Activated CD8-positive, alpha-beta T cell treated with anti-CD3 and anti-CD28 coated beads, Interleukin-2, amount 10 ng/mL, durations not matched to agents 7 days and 5 days (primary cell): ENCODE results near the gene CMTM6. TPM values are rescaled to one million over a fixed set of nuclear protein-coding genes. Genes with fewer than 3 reads are reported as not detected.
"Not testable (repeated sequence)": the region's sequence is repeated elsewhere in the genome, so short reads cannot be mapped to it uniquely, and the experiment has no call there.

ENCODE experiments used
- ATAC-seq: fragments of 150-1000 bp; cut with Tn5 transposase; one replicate; pipeline ENCODE4 v1.10.0; 2021; ENCODE audit warnings: moderate library complexity
- CTCF ChIA-PET: fragments of 350-600 bp; sonication (Branson Sonifier 250); formaldehyde crosslinking; loops from one replicate; lab custom pipeline; 2021; ENCODE audit warnings: antibody characterized with exemption; lab: Charles Lee
- POLR2A ChIA-PET: fragments of 350-600 bp; sonication (Branson Sonifier 250); formaldehyde crosslinking; loops from one replicate; lab custom pipeline; 2021; ENCODE audit warnings: antibody characterized with exemption; lab: Charles Lee
- DNase-seq: peaks from one replicate; pipeline ENCODE4 v3.0.0-alpha.2; 2020
- H3K27ac Mint-ChIP-seq: one replicate; pipeline ENCODE4 v1.8.0; 2021; ENCODE audit warnings: mild to moderate bottlenecking, mixed read lengths
- H3K27me3 Mint-ChIP-seq: one replicate; pipeline ENCODE4 v1.8.0; 2021; ENCODE audit warnings: low read depth, mixed read lengths
- H3K36me3 Mint-ChIP-seq: one replicate; pipeline ENCODE4 v1.8.0; 2021; ENCODE audit warnings: low read depth, mixed read lengths
- H3K4me1 Mint-ChIP-seq: one replicate; pipeline ENCODE4 v1.8.0; 2021; ENCODE audit warnings: low read depth, mixed read lengths
- H3K4me3 Mint-ChIP-seq: one replicate; pipeline ENCODE4 v1.8.0; 2021; ENCODE audit warnings: mild to moderate bottlenecking, mixed read lengths
- H3K9me3 Mint-ChIP-seq: one replicate; pipeline ENCODE4 v1.8.0; 2022; ENCODE audit warnings: mixed read lengths; ENCODE audit not compliant: insufficient read depth
- total RNA-seq, 2 experiments: library from RNA; stranded (reverse); gene quantifications; one replicate each; pipeline ENCODE4 v1.2.3, GENCODE V29; 2021

The CMTM6 gene
- total RNA-seq, 2 experiments from 2014 or later, result 49.1 to 51.5 TPM

GRCh38 chr3:32447865-32448400 is 54.7 kb downstream of the CMTM6 start:
- no peak overlapping the region for H3K4me3 Mint-ChIP-seq
- H3K9me3 Mint-ChIP-seq, result no peaks in the 10 kb centered on the region
- no peaks in the 10 kb centered on the region for H3K27me3 Mint-ChIP-seq
- ChIA-PET CTCF (interaction anchor here (1.1 to 1.4 kb wide), 3 partner anchors 20 to 73 kb away, joined by 3 to 5 read pairs (median 4); no protein-coding TSS in a partner anchor), POLR2A (no interaction called here)
- H3K4me1 Mint-ChIP-seq, result peaks cover 33% of the 10 kb centered on the region
- peak overlapping the region; percentile 8 for H3K27ac Mint-ChIP-seq
- peaks cover 59% of the 10 kb centered on the region for H3K36me3 Mint-ChIP-seq
- ATAC-seq, result no peak
- no peak for DNase-seq

- Mint-ChIP-seq H3K27me3 (no peaks in the 10 kb centered on the region), H3K27ac (no peak overlapping the region), H3K36me3 (peaks cover 61% of the 10 kb centered on the region), H3K4me1 (peaks cover 41% of the 10 kb centered on the region), H3K4me3 (no peak overlapping the region), H3K9me3 (no peaks in the 10 kb centered on the region)
- ChIA-PET CTCF (interaction anchor here (0.9 kb wide), 1 partner anchor 24 kb away, joined by 3 read pairs; no protein-coding TSS in a partner anchor), POLR2A (interaction anchor here (0.8 kb wide), 1 partner anchor 10 kb away, joined by 3 read pairs; no protein-coding TSS in a partner anchor)
- DNase-seq (no peak), ATAC-seq (peak; percentile 47)
These were observed 59.2 kb downstream of the CMTM6 start for GRCh38 chr3:32443478-32443877.

- ChIA-PET CTCF (interaction anchor here (1.0 kb wide), 1 partner anchor 10 kb away, joined by 3 read pairs; no protein-coding TSS in a partner anchor), POLR2A (interaction anchor here (2.8 kb wide), 1 partner anchor 10 kb away, joined by 13 read pairs; no protein-coding TSS in a partner anchor)
- Mint-ChIP-seq H3K36me3 (peaks cover 54% of the 10 kb centered on the region), H3K9me3 (no peaks in the 10 kb centered on the region), H3K4me1 (peaks cover 41% of the 10 kb centered on the region), H3K27ac (no peak overlapping the region), H3K4me3 (no peak overlapping the region), H3K27me3 (no peaks in the 10 kb centered on the region)
- ATAC-seq (no peak), DNase-seq (no peak)
These were observed 59.9 kb downstream of the CMTM6 start for GRCh38 chr3:32442766-32443165.

GRCh38 chr3:32440611-32441350 is 61.9 kb downstream of the CMTM6 start:
- Mint-ChIP-seq H3K27me3 (no peaks in the 10 kb centered on the region), H3K4me3 (no peak overlapping the region), H3K9me3 (no peaks in the 10 kb centered on the region), H3K27ac (no peak overlapping the region), H3K36me3 (peaks cover 36% of the 10 kb centered on the region), H3K4me1 (peaks cover 50% of the 10 kb centered on the region)
- DNase-seq (no peak), ATAC-seq (no peak)
- ChIA-PET POLR2A (interaction anchor here (1.0 to 2.8 kb wide), 2 partner anchors 8 to 26 kb away, joined by 3 to 13 read pairs; no protein-coding TSS in a partner anchor), CTCF (interaction anchor here (0.6 to 1.8 kb wide), 4 partner anchors 9 to 68 kb away, joined by 3 to 7 read pairs (median 4); no protein-coding TSS in a partner anchor)

- H3K36me3 Mint-ChIP-seq, result peaks cover 28% of the 10 kb centered on the region
- CTCF ChIA-PET, result interaction anchor here (1.0 to 4.9 kb wide), 8 partner anchors 11 to 264 kb away, joined by 3 to 29 read pairs (median 3); no protein-coding TSS in a partner anchor
- peaks cover 63% of the 10 kb centered on the region for H3K4me1 Mint-ChIP-seq
- H3K4me3 Mint-ChIP-seq, ATAC-seq, H3K27me3 Mint-ChIP-seq, H3K9me3 Mint-ChIP-seq: not testable (repeated sequence)
- DNase-seq, result peak; percentile 18
- peak overlapping the region; percentile 63 for H3K27ac Mint-ChIP-seq
- POLR2A ChIA-PET, result interaction anchor here (1.0 to 2.2 kb wide), 3 partner anchors 11 to 17 kb away, joined by 5 to 9 read pairs (median 6); no protein-coding TSS in a partner anchor
These were observed 63.2 kb downstream of the CMTM6 start for GRCh38 chr3:32439421-32439820.

GRCh38 chr3:32438596-32439344 is 63.9 kb downstream of the CMTM6 start:
- Mint-ChIP-seq H3K36me3 (peaks cover 23% of the 10 kb centered on the region), H3K27me3 (no peaks in the 10 kb centered on the region), H3K4me1 (peaks cover 59% of the 10 kb centered on the region), H3K4me3 (no peak overlapping the region), H3K27ac (peak overlapping the region; percentile 63), H3K9me3 (no peaks in the 10 kb centered on the region)
- CTCF ChIA-PET, result interaction anchor here (1.0 to 4.9 kb wide), 11 partner anchors 10 to 264 kb away, joined by 3 to 29 read pairs (median 3); partner anchors contain the start of gene CMTM6
- ATAC-seq (peak; percentile 41), DNase-seq (peak; percentile 21)
- POLR2A ChIA-PET, result interaction anchor here (0.7 to 2.2 kb wide), 6 partner anchors 10 to 32 kb away, joined by 3 to 9 read pairs (median 4); no protein-coding TSS in a partner anchor

GRCh38 chr3:32437896-32438295 is 64.8 kb downstream of the CMTM6 start:
- no peaks in the 10 kb centered on the region for H3K9me3 Mint-ChIP-seq
- no peaks in the 10 kb centered on the region for H3K27me3 Mint-ChIP-seq
- ATAC-seq (no peak), DNase-seq (peak; percentile 21)
- no peak overlapping the region for H3K4me3 Mint-ChIP-seq
- H3K36me3 Mint-ChIP-seq, result peaks cover 17% of the 10 kb centered on the region
- ChIA-PET CTCF (interaction anchor here (1.0 to 4.9 kb wide), 7 partner anchors 9 to 65 kb away, joined by 3 to 29 read pairs (median 4); partner anchors contain the start of gene CMTM6), POLR2A (interaction anchor here (0.6 to 2.2 kb wide), 7 partner anchors 9 to 31 kb away, joined by 3 to 9 read pairs (median 5); no protein-coding TSS in a partner anchor)
- H3K4me1 Mint-ChIP-seq, result peaks cover 61% of the 10 kb centered on the region
- H3K27ac Mint-ChIP-seq, result peak overlapping the region; percentile 27

- H3K4me1 Mint-ChIP-seq, result peaks cover 70% of the 10 kb centered on the region
- H3K36me3 Mint-ChIP-seq, result peaks cover 14% of the 10 kb centered on the region
- peak overlapping the region; percentile 81 for H3K27ac Mint-ChIP-seq
- ChIA-PET POLR2A (interaction anchor here (1.7 kb wide), 1 partner anchor 23 kb away, joined by 6 read pairs; no protein-coding TSS in a partner anchor), CTCF (interaction anchor here (1.6 to 4.9 kb wide), 6 partner anchors 13 to 39 kb away, joined by 6 to 29 read pairs (median 6); no protein-coding TSS in a partner anchor)
- ATAC-seq (no peak), DNase-seq (peak; percentile 18)
- H3K9me3 Mint-ChIP-seq, result no peaks in the 10 kb centered on the region
- H3K27me3 Mint-ChIP-seq, result no peaks in the 10 kb centered on the region
- H3K4me3 Mint-ChIP-seq, result no peak overlapping the region
These were observed 65.8 kb downstream of the CMTM6 start for GRCh38 chr3:32436816-32437189.

- H3K4me3 Mint-ChIP-seq, result peak overlapping the region; percentile 16
- CTCF ChIA-PET, result interaction anchor here (1.0 to 4.9 kb wide), 8 partner anchors 13 to 62 kb away, joined by 3 to 29 read pairs (median 6); no protein-coding TSS in a partner anchor
- no peaks in the 10 kb centered on the region for H3K9me3 Mint-ChIP-seq
These were observed 66.5 kb downstream of the CMTM6 start for GRCh38 chr3:32435911-32436815.

GRCh38 chr3:32434206-32434605 is 68.4 kb downstream of the CMTM6 start:
- CTCF ChIA-PET, result interaction anchor here (0.9 to 3.8 kb wide), 4 partner anchors 11 to 31 kb away, joined by 3 to 36 read pairs (median 14); no protein-coding TSS in a partner anchor
- Mint-ChIP-seq H3K27ac (no peak overlapping the region), H3K4me3 (no peak overlapping the region), H3K4me1 (peaks cover 90% of the 10 kb centered on the region), H3K36me3 (peaks cover 18% of the 10 kb centered on the region), H3K9me3 (no peaks in the 10 kb centered on the region), H3K27me3 (no peaks in the 10 kb centered on the region)
- POLR2A ChIA-PET, result interaction anchor here (0.7 to 3.5 kb wide), 8 partner anchors 8 to 40 kb away, joined by 3 to 36 read pairs (median 12); no protein-coding TSS in a partner anchor
- ATAC-seq (no peak), DNase-seq (peak; percentile 9)

More at GRCh38 chr3:32435911-32436815, 66.5 kb downstream of the CMTM6 start:
- H3K36me3 Mint-ChIP-seq, result peaks cover 10% of the 10 kb centered on the region
- peak overlapping the region; percentile 81 for H3K27ac Mint-ChIP-seq
- H3K27me3 Mint-ChIP-seq, result no peaks in the 10 kb centered on the region
- ATAC-seq (peak; percentile 17), DNase-seq (peak; percentile 34)
- H3K4me1 Mint-ChIP-seq, result peaks cover 77% of the 10 kb centered on the region
- POLR2A ChIA-PET, result interaction anchor here (0.7 to 1.7 kb wide), 5 partner anchors 11 to 25 kb away, joined by 3 to 6 read pairs (median 4); no protein-coding TSS in a partner anchor
